ENCODE results near the gene SMYD3.
"Not testable (repeated sequence)": the region's sequence is repeated elsewhere in the genome, so short reads cannot be mapped to it uniquely, and the experiment has no call there.

SMYD3 gene

DNA sequence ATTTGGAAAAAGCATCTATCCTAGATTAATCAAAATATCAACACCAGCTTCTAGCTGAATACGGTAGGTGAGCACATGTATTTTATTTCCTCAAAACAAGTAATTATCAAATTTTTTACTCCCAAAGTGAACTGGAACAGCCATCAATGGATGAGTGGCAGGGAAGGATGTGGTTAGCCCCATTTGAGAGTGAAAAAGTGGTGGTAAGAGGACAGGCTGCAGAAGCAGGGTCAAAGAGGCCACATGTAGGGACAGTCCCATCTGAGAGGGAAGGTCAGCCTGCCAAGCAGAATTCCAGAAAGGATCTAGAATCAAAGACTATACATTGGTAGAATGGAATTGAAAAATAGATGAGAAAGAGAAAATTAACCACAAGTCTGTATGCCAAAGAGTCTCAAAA is 163.8 kb downstream of the SMYD3 start:
- no peak for DNase-seq

DNA sequence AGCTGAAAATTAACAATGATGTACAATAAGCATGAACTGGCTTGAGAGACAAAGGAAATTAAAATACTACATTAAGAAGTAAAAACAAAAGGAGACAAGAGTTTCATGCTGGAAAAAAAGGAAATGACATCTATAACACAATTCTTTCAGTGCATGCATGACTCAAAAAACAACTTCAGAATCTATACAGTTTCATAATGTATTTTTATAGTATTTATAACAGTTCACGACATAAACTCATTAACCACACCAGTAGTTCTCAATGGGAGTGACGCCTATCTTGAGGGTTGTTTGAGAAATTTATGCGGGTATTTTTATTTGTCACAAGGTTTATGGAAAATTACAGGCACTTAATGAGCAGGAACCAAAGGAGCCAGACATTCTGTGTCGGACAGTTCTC is 168.5 kb downstream of the SMYD3 start:
- no peak for DNase-seq

DNA sequence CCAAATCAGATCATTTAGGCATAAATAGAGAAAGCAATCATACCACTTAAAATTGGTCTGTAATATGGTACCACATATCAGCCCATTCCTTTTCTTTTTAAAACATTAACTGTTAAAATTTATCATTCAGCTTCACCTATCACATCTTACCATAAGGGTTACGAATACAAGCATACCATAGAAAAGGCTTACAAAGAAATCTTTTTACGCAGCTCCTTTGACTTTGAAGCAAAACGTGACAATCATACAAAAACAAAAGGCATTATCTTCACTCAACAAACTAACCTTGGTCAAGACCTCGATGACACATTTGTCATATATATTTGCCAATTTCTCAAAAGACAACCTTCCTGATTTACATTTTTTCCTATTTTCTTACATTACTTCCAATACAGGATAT is 169.0 kb downstream of the SMYD3 start:
- no peak for DNase-seq

DNA sequence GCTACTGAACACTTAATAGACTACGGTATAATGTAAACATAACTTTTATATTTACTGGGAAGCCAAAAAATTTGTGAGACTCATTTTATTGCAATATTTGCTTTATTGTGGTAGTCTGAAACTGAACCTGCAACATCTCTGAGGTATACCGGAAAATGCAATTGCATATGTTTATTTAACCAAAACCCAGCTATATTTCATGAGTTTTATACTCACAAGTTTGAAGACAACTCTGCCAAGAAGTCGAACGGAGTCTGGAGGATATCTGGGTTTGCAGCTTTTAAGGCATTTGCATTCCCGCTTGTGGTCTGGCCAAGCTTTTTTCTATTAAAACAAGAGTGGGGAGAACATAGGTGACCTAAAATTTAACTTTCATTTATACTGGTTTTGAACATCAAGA is 171.9 kb downstream of the SMYD3 start:
- DNase-seq: no peak

DNA sequence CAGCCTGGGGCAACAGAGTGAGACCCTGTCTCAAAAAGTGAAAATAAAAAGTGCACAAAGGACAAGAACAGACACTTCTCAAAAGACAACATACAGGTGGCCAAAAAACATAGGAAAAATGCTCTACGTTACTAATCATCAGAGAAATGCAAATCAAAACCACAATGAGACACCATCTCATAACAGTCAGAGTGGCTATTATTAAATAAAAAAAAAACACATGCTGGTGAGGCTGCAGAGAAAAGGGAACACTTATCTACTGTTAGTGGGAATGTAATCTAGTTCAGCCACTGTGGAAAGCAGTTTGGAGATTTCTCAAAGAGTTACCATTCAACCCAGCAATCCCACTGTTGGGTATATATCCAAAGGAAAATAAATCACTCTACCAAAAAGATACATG is 173.2 kb downstream of the SMYD3 start:
- no peak for DNase-seq

DNA sequence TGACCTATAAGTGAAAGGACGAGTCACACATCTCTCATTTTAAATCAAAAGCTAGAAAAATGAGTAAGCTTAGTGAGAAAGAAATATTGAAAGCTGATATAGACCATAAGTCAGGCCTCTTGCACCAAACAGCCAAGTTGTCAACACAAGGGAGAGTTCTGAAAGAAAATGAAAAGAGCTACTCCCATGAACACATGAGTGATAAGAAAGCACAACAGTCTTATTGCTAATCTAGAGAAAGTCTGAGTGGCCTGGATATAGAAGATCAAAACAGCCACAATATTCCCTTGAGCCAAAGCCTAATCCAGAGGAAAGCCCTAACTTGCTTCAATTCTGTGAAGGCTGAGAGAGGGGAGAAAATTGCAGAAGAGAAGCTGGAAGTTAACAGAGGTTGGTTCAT is 175.0 kb downstream of the SMYD3 start:
- DNase-seq: no peak

DNA sequence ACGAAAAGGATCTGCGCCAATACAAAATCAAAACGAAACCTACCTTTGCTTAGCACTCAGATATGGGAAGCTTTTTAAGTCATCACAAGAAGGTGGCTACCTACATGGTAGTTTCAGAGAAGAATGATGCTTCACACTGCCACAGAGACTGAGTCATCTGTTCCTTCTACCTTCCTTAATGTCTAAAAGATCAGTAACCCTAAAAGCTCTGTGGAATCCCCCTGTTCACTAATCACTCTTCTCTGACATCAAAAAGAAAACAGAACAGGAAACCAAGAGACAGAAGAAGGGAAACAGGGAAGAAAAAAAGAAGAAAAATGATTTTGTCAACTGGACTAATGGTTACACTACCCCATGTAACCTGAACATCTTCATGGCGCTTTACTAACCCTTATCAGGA is 177.2 kb downstream of the SMYD3 start:
- peak in 1 of 2 experiments; percentile 18 for DNase-seq

DNA sequence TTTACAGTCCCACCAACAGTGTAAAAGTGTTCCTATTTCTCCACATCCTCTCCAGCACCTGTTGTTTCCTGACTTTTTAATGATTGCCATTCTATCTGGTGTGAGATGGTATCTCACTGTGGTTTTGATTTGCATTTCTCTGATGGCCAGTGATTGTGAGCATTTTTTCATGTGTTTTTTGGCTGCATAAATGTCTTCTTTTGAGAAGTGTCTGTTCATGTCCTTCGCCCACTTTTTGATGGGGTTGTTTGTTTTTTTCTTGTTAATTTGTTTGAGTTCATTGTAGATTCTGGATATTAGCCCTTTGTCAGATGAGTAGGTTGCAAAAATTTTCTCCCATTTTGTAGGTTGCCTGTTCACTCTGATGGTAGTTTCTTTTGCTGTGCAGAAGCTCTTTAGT is 177.8 kb downstream of the SMYD3 start:
- DNase-seq: not testable (repeated sequence)

DNA sequence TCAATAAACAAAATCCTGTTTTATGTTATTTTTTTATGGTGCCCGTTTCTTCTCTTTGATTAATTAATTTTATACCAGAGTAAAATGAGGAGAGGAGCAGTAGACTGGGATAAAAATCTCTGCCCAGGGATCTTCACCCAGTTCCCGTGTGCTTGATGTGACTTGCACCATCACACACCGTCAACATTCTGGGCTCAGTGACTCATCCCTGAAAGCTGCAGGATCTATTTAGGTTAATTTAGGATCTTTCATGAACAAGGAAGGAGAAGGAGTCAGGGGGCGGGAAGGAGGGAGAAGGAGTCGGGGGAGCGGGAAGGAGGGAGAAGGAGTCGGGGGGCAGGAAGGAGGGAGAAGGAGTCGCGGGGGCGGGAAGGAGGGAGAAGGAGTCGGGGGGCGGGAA is 182.4 kb downstream of the SMYD3 start:
- no peak for DNase-seq

DNA sequence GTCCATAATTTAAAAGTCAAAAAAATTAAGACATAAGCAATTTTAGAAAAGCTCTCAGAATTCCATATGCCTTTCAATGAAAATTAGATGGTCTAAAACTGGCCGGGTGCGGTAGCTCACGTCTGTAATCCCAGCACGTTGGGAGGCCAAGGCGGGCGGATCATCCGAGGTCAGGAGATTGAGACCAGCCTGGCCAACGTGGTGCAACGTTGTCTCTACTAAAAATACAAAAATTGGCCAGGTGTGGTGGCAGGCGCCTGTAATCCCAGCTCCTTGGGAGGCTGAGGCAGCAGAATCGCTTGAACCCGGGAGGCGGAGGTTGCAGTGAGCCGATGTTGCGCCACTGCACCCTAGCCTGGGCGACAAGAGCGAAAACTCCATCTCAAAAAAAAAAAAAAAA is 183.0 kb downstream of the SMYD3 start:
- DNase-seq: not testable (repeated sequence)

DNA sequence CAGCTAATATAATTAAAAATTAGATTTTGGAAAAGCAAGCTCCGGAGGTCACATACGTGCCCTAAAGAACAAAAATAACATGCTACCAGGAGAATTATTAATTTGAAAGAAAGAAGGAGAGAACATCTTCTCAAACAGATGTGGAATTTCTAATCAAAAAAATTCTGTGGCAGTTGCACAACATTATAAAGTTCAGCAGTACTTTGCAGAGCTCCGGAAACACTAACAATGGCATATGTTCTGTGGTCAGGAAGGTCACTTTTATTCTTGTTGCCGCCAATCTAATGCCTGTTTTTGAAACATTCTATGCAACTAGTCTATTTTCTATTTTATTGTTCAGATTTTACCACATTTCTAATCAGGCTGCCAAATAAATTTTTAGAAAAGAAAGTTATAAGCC is 186.8 kb downstream of the SMYD3 start:
- no peak for DNase-seq

DNA sequence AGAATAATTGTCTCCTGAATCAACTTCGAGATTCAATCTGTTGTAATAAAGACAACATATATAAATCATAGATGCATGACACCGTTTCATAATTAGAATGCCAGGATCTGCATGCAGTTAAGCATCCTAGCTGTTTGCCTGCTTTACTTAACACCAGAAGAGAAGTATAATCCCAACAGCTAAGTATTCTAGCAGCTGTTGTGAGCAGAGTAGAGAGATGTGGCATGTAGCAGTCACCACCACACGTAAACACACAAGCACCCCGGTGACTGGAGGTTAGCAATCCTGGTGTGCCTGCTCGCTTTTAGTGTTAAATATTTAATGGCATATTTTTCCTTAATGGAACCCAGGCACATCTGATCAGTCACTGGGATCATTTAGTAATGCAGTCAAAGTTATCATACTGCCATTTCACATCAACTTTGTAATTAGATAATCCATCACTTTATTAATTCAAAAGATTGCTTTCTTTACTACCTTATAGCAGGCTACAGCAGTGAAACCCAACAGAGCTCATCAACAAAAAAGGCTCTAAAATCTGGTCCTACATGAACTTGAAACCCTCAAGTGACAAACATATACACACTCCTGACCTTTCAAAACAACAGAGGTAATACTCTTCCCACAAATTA is 187.9 kb downstream of the SMYD3 start:
- DNase-seq: no peak

DNA sequence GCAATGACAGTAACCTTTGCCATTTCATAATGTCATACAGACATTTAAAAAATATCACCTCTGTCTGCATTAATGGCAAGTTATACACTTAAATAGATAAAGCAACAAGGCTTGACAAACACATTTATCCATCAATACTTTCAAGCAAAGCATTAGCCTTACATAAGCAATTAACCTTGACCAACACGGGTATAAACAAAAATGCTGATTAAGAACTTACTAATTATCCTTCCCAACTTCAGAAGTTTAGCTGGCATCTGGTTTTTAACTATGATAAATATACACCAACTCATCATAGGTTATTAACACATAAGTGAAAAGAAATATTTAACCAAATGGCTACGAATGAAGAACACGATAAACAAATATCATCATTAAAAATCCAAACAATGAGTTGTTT is 188.5 kb downstream of the SMYD3 start:
- DNase-seq: no peak

DNA sequence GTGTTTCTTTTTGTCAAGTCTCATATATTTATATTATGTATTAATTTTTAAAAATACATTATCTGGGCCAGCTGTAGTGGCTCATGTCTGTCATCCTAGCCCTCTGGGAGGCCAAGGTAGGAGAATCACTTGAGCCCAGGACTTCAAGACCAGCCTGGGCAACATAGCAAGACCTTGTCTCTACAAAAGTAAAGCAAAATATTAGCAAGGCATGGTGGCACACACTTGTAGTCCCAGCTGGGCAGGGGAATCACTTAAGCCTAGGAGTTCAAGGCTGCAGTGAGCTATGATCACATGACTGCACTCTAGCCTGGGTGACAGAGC is 189.1 kb downstream of the SMYD3 start:
- no peak for DNase-seq

DNA sequence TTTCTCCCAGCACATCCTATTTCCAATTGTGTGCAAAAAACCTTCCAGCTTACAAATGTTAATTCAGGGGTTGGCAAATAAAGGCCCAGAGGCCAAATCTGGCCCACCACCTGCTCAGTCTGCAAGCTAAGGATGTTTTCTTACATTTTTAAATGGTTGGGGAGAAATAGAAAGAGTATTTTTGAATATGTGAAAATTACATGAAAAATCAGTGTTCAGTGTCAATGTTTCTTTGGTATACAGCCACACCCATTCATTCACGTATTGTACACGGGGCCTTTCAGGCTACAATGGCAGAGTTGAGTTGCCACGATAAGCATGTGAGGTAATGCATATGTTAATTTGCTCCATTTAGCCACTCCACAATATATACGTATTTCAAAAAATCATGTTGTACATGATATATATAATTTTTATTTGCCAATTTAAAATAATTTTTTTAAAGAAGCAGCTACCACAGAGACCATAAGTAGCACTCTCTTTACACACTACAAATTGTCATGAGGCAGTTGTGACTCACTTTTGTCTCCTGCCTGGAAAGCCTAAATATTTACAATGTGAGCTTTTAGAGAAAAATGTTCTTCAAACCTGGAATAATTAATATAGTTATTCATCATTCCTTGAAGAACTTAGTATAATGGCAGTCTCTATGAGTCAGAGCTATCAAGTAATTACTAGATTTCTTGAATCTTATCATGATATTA is 189.6 kb downstream of the SMYD3 start:
- no peak for DNase-seq

DNA sequence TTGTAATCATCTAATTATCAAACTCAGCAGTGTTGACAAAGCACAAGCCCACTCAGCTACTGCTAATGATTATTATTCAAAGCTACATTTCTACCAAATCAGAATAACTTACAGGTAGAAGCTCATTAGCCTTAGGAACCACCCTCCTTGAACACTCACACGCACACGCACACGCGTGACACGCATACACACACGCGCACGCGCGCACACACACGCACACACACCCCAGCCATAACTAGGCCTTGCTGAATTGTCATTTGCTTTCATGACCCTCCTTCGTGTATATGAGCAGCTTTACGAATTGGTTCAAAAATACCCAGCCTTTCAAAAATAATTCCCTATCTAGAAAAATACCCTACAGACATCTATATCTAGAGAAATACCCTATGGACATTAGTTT is 195.6 kb downstream of the SMYD3 start:
- no peak for DNase-seq

DNA sequence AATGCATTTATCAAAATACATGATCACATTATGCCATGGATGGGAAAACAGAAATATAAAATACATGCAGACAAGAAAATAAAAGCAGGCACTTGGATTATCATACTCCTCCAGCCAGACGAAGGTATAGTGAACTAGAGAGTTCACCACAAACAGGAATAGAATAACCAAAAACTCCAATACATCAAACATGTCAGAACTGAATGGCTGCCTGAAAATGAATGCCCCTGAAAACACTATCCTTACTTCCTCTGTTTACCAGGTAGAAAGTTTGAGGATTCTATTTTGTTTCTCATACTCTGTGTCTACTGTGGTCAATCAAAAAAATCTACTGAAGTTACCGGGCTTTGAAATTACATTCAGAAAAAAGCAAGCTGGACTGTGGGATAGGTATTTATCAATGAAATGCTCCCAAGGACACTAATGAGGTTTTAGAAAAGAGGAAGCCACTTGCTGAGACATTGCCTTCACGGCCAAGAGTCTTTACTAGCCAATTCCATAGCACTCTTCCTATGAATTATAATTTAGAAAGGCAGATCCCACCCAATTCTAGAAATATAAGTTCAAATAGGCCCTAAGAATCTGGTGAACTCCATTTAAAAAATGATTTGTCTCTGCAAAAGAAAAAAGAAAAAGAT is 197.7 kb downstream of the SMYD3 start:
- DNase-seq: no peak

DNA sequence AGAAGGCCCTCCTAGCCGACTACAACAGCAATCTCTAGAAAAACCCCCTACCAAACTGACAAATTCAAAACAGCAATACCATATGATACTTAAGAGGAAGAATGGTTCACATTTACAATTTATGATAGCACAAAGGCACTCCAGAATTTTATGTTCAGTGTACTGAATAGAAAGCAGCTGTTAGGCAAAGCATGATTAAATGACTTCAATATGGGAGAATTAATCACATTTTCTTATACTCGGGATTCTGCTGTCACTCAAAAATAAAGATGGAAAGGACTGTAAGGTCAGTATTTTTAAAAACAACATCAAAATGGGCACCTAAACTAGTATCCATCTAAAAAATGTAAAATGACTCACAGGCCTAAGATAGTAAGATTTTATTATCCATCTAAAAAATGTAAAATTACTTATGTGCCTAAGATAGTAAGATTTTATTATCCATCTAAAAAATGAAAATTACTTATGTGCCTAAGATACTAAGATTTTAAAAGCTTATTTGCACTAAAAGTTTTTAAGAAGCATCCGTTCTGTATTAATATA is 198.5 kb downstream of the SMYD3 start:
- no peak for DNase-seq

DNA sequence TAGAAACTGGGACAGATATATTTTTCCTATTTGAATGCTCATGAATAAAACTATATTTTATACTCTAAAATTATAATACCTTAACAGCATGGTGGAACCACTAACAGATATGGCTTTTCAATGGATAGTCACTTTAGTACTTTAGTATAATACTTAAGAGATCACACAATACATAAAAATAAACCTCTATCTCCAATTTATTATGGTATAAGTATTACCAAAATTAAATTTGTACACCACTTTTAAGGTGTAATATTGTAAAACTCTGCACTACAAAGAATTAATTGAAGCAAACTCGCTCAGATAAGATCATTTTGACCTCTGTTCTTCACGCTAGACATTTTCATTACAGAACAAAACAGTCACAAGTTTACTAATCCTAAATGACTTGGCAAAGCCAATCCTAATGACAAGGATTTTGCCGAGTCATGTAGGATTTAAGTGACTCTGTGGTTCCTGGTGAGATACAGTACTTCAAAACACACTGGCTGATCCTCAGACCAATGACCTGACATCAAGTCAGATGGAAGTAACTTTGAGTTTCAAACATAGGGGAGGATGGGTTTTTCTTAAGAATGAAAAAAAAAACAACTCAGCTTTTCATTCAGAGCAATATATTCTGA is 200.6 kb downstream of the SMYD3 start:
- no peak for DNase-seq

DNA sequence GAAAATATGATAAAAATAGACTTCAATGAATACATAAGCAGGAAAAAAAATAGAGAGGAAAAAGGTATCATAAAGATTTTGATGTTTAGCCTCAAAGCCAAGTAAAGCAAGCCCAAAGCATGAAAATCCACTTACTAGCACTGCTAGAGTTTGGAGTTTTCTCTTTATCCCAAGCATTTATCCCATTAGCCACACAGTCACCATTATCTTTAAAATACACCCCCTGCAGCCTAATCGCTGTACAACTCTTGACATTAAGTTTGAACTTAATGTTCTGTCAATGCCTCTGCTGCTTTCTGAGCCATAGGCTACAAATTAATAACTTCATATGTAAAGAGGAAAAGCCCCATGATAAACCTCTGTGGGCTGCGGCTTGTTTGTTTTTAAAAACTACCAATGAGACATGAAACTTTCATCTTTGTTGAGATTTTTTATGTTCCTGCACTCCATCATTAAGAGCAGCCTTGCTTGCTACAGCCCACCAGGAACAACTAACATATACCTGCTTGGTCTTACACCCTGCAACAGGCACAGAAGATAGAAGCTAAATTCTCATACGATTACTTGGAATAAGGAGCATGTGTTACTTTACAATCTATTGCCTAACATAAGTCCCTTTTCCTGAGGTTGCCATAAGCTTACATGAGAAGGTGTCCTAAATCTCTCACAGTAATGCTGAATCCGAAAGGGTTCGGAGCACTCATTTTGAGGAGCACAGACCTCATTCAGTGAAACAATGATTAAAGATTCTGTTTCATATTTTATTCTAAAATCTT is 202.4 kb downstream of the SMYD3 start:
- no peak for DNase-seq

DNA sequence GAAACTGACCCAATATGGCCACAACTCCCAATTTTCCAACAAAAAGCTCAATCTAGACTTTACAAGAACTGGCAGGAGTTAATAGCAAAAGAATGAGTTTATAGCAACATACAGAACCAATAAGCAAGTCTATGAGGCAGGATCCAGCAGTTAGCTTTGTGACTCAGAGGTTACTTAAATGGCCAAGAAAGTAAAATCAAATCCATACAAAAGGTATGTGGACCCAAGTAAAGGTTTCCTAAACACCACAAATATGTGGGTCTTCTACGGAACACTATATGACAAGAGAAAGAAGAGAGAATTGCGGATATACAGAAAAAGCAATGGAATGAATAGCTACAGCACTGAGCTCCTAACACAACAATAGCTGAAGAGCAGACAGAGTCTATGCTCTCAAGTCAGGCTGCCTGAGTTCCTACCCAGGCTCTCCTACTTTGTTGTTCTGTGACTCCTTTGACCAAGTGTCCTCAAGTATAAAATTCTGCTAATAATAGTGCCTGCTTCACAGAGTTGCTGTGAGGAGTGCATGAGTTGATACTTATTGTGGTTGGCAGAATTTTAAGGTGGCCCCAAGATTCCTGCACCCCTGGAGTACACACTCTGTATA is 204.3 kb downstream of the SMYD3 start:
- no peak for DNase-seq

DNA sequence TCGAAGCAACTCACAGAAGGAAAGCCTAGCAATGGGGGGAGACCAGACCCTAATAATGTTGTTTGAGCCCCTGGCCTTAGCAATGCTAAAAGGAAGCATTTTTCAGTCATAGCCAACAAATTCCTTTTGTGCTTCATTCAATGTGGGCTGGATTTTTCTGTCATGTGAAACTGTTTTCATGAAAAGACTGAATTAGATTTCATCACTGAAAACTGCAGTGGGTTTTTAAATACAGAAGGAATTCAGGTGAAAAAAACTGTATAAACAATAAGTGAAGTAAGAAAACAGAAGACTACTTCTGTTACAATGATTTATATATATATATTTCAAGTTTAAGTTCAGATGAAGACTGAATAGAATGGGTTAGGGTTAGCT is 204.8 kb downstream of the SMYD3 start:
- DNase-seq: no peak

All from stimulated activated CD4-positive, alpha-beta T cell treated with anti-CD3 and anti-CD28 coated beads, Interleukin-4, amount 100 ng/mL, for 4 hours (primary cell).